ENCODE data around the gene GNRHR.

The GNRHR gene

GRCh38 chr4:67697860-67698687, 56.1 kb downstream of the GNRHR start:
- no peak for TF ChIP-seq CTCF (IDR thresholded peaks at IDR 0.05; ENCODE audit: low read depth, low read length)
- no peak overlapping the region for H3K4me3 ChIP-seq (ENCODE audit: low read depth, low read length)
- in situ Hi-C loops (cut with HindIII; ENCODE audit: low sequenced_read_pairs): no loop called here
- DNase-seq (ENCODE audit: low read depth, low spot score): no peak

DNA sequence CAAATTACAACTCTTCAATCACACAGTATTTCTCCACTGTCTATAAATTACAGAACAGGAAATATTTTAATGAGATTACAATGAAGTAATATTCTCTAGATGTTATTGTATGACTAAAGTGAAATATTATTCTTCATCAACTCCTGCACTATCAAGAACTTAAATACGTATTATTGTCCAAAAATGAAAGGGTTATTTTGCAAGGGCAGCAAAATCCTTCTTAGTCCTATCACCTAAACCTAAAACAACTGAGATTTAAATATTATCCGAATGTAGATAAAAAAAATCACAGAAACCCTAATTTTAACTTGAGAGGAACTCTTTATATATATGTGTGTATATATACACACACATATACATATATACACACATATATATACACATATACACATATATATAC, 58.1 kb downstream of the GNRHR start:
- in situ Hi-C loops (cut with HindIII; ENCODE audit: low sequenced_read_pairs): no loop called here
- no peak for TF ChIP-seq CTCF (IDR thresholded peaks at IDR 0.05; ENCODE audit: low read depth, low read length)
- no peak for DNase-seq (ENCODE audit: low read depth, low spot score)
- H3K4me3 ChIP-seq (ENCODE audit: low read depth, low read length): no peak overlapping the region

- no peak for TF ChIP-seq CTCF (IDR thresholded peaks at IDR 0.05; ENCODE audit: low read depth, low read length)
- in situ Hi-C loops (cut with HindIII; ENCODE audit: low sequenced_read_pairs): no loop called here
- no peak for DNase-seq (ENCODE audit: low read depth, low spot score)
- no peak overlapping the region for H3K4me3 ChIP-seq (ENCODE audit: low read depth, low read length)
Measured at GRCh38 chr4:67694662-67695061, 59.5 kb downstream of the GNRHR start.

DNA sequence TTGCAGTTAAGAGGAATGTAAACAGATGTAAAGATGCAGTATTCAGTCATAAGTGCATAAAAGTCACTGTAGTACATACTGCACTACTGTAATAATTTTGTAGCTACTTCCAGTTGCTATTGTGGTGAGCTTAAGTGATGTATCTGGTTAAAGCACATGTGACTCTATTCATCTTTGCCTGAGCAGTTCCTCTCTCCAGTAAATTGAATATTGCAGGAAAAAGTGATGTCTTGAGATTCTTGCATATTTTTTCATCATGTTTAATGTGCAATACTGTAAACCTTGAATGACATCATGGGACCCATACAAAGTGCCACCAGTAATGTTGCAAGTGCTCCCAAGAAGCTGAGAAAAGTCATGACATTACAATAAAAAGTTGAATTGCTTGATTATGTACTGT, 62.9 kb downstream of the GNRHR start:
- in situ Hi-C loops (cut with HindIII; ENCODE audit: low sequenced_read_pairs): no loop called here
- TF ChIP-seq CTCF (IDR thresholded peaks at IDR 0.05; ENCODE audit: low read depth, low read length): no peak
- no peak for DNase-seq (ENCODE audit: low read depth, low spot score)
- no peak overlapping the region for H3K4me3 ChIP-seq (ENCODE audit: low read depth, low read length)

Data from astrocyte of the spinal cord (primary cell).